Smooth muscle cell (in vitro differentiated cells): ENCODE measurements around the gene EXOC6B. TPM values are rescaled to one million over a fixed set of nuclear protein-coding genes. Genes with fewer than 3 reads are reported as not detected.

Experiments used
- DNase-seq: peaks from one replicate; lab custom pipeline; 2025; ENCODE audit not compliant: unreplicated experiment; lab: John Stamatoyannopoulos, UW
- H2AFZ ChIP-seq: fragments of 200-600 bp; sonication (generic); 2 replicates; pipeline ENCODE4 v1.6.0; 2016; ENCODE audit warnings: antibody characterized with exemption, low read depth, mild to moderate bottlenecking
- H3F3A ChIP-seq: fragments of 200-600 bp; sonication (generic); 2 replicates; pipeline ENCODE4 v1.6.0; 2017; ENCODE audit warnings: antibody characterized with exemption, low read depth
- H3K27ac ChIP-seq: fragments of 200-600 bp; sonication (generic); 2 replicates; pipeline ENCODE4 v1.5.1; 2016; ENCODE audit warnings: low read depth, mild to moderate bottlenecking
- H3K27me3 ChIP-seq: fragments of 200-600 bp; sonication (generic); 2 replicates; pipeline ENCODE4 v1.6.1; 2016; ENCODE audit warnings: low read depth, mild to moderate bottlenecking
- H3K36me3 ChIP-seq: fragments of 200-600 bp; sonication (generic); 2 replicates; pipeline ENCODE4 v1.5.1; 2016; ENCODE audit warnings: low read depth
- H3K4me1 ChIP-seq: fragments of 200-600 bp; sonication (generic); 2 replicates; pipeline ENCODE4 v1.5.1; 2016; ENCODE audit warnings: low read depth
- H3K4me2 ChIP-seq: fragments of 200-600 bp; sonication (generic); 2 replicates; pipeline ENCODE4 v1.6.0; 2016; ENCODE audit warnings: mild to moderate bottlenecking
- H3K4me3 ChIP-seq: fragments of 200-600 bp; sonication (generic); 2 replicates; pipeline ENCODE4 v1.5.1; 2016; ENCODE audit warnings: mild to moderate bottlenecking
- H3K79me2 ChIP-seq: fragments of 200-600 bp; sonication (generic); 2 replicates; pipeline ENCODE4 v1.6.0; 2016; ENCODE audit warnings: low read depth, mild to moderate bottlenecking
- H3K9ac ChIP-seq: fragments of 200-600 bp; sonication (generic); 2 replicates; pipeline ENCODE4 v1.6.0; 2016; ENCODE audit warnings: low read depth
- H3K9me3 ChIP-seq: fragments of 200-600 bp; sonication (generic); replicated peaks from 2 replicates; pipeline ENCODE4 v1.5.1; 2016; ENCODE audit warnings: low read depth
- H4K20me1 ChIP-seq: fragments of 200-600 bp; sonication (generic); 2 replicates; pipeline ENCODE4 v1.6.0; 2016; ENCODE audit warnings: low read depth
- WGBS: methylation state at CpG from one replicate; pipeline ENCODE4 v1.1.7; 2016; ENCODE audit warnings: low lambda C conversion rate; 5-methylcytosine and 5-hydroxymethylcytosine counted together
- polyA plus RNA-seq: library from polyadenylated mRNA; unstranded; fragments of >200 nt; fragmentation: Nextera tagmentation; extraction: Ambion mirVana; gene quantifications from 2 replicates; pipeline ENCODE4 v1.2.1, GENCODE V29; 2016
- total RNA-seq: library from RNA; depleted of rRNA; stranded (reverse); fragments of >200 nt; gene quantifications from 2 replicates; pipeline ENCODE4 v1.2.3, GENCODE V29; 2014
- TF ChIP-seq, protein P1 (sequence below): fragments of 200-600 bp; sonication (generic); IDR thresholded peaks from 2 replicates; pipeline ENCODE4 v1.5.1; 2017; ENCODE audit warnings: borderline replicate concordance, mild to moderate bottlenecking, antibody characterized with exemption; ENCODE audit not compliant: insufficient read depth, poor library complexity, severe bottlenecking

Gene EXOC6B
- total and polyA plus RNA-seq, 2 experiments from 2014 or later = 6.9 to 19.7 TPM

DNA sequence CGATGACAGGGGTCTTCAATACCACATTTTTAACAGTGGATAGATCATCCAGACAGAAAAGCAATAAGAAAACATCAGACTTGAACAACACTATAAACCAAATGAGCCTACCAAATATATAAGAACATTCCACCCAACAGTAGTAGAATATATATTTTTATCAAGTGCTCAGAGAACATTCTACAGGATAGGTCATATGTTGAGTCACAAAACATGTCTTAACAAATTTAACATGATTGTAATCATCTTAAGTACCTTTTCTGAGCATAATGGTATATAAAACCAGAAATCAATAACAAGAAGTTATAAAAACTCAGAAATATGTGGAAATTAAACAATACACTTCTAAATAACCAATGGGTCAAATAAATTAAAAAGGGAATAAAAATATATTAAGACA, 484.2 kb downstream of the EXOC6B start:
- Histone ChIP-seq H3K36me3 (no peaks in the 10 kb centered on the region), H3K27ac (no peak overlapping the region), H3K27me3 (no peaks in the 10 kb centered on the region), H4K20me1 (no peaks in the 10 kb centered on the region), H3K9ac (no peak overlapping the region), H3F3A (no peaks in the 10 kb centered on the region), H2AFZ (no peak overlapping the region), H3K4me2 (no peak overlapping the region), H3K4me3 (no peak overlapping the region), H3K79me2 (no peaks in the 10 kb centered on the region), H3K4me1 (no peaks in the 10 kb centered on the region), H3K9me3 (peaks cover 9% of the 10 kb centered on the region)
- TF ChIP-seq, protein P1, sequence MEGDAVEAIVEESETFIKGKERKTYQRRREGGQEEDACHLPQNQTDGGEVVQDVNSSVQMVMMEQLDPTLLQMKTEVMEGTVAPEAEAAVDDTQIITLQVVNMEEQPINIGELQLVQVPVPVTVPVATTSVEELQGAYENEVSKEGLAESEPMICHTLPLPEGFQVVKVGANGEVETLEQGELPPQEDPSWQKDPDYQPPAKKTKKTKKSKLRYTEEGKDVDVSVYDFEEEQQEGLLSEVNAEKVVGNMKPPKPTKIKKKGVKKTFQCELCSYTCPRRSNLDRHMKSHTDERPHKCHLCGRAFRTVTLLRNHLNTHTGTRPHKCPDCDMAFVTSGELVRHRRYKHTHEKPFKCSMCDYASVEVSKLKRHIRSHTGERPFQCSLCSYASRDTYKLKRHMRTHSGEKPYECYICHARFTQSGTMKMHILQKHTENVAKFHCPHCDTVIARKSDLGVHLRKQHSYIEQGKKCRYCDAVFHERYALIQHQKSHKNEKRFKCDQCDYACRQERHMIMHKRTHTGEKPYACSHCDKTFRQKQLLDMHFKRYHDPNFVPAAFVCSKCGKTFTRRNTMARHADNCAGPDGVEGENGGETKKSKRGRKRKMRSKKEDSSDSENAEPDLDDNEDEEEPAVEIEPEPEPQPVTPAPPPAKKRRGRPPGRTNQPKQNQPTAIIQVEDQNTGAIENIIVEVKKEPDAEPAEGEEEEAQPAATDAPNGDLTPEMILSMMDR = no peak
- DNase-seq = no peak
- 100% methylated on average over 1 of the region's 1 CpG for WGBS

DNA sequence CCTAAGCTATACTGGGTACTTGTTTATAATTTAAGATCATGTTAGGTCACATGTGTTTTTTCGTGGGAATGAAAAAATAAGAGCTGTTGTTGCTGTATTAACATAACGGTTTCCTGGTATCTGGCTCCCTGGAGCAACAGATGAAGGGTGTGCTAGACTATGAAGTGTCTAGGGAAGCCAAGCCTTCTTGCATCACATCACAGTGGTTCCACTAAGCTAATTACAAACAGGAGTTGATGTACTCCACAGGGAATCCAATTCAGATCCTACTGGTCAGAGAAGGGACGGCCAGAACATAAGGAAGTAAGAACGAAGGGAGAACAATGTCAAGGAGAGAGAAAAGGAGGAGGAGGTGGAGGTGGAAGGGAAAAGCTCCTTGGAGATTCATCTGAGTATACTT, 485.2 kb downstream of the EXOC6B start:
- Histone ChIP-seq H3K4me3 (no peak overlapping the region), H3K9ac (no peak overlapping the region), H3F3A (no peaks in the 10 kb centered on the region), H3K79me2 (no peaks in the 10 kb centered on the region), H3K27me3 (no peaks in the 10 kb centered on the region), H3K4me2 (no peak overlapping the region), H2AFZ (no peak overlapping the region), H3K9me3 (peaks cover 9% of the 10 kb centered on the region), H4K20me1 (no peaks in the 10 kb centered on the region), H3K36me3 (no peaks in the 10 kb centered on the region), H3K27ac (no peak overlapping the region), H3K4me1 (no peaks in the 10 kb centered on the region)
- TF ChIP-seq, protein P1 = no peak
- WGBS = 94% methylated on average over 4 of the region's 4 CpGs
- no peak for DNase-seq

DNA sequence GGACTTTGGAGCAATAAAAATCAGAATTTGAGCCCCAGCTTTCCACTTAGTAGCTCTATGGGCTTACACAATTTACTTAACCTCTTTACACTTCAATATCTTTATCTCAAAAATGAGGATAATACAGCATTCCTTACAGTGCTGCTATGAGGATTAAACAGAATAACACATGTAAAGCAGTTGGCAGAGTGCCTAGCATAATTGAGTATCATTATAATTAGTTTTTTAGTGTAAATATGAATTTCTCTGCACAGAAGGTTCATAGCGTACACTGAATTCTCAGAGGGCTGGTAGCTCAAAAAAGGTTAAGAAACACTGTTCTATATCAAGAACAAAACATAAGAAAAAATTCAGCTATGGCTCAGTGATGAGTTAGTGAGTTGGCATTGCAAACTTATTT, 487.8 kb downstream of the EXOC6B start:
- Histone ChIP-seq H3K4me3 (no peak overlapping the region), H4K20me1 (no peaks in the 10 kb centered on the region), H3K27ac (no peak overlapping the region), H3K27me3 (no peaks in the 10 kb centered on the region), H2AFZ (no peak overlapping the region), H3K36me3 (no peaks in the 10 kb centered on the region), H3K4me2 (no peak overlapping the region), H3K9me3 (no peaks in the 10 kb centered on the region), H3K79me2 (no peaks in the 10 kb centered on the region), H3K4me1 (no peaks in the 10 kb centered on the region), H3K9ac (no peak overlapping the region), H3F3A (no peaks in the 10 kb centered on the region)
- no peak for DNase-seq
- TF ChIP-seq, protein P1 = no peak
- WGBS = 97% methylated on average over 1 of the region's 1 CpG

DNA sequence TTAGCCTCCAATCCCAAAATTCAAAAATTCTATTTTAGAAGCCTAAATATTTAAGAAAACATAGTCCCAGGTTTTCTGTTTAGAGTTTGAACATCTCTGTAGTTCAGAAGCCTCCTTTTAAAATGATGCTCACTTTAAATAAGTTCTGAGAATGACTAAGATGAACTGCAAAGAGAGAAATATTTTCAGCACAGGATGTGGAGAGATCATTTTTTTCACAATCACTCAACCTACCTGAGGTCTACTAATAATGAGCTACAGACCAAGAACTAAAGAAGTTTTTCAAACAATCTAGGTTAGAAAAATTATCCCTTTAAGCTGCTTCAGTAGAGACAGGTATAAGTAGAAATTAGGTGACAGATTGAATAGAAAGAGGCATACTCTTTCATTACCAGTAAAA, 493.1 kb downstream of the EXOC6B start:
- Histone ChIP-seq H3K4me1 (no peaks in the 10 kb centered on the region), H3K36me3 (no peaks in the 10 kb centered on the region), H3K79me2 (no peaks in the 10 kb centered on the region), H3K27me3 (no peaks in the 10 kb centered on the region), H3K27ac (no peak overlapping the region), H3K9me3 (no peaks in the 10 kb centered on the region), H4K20me1 (no peaks in the 10 kb centered on the region), H3K4me3 (no peak overlapping the region), H2AFZ (no peak overlapping the region), H3F3A (no peaks in the 10 kb centered on the region), H3K9ac (no peak overlapping the region), H3K4me2 (no peak overlapping the region)
- TF ChIP-seq, protein P1 = no peak
- no peak for DNase-seq
